Sciatic nerve (tissue), 2 donors: ENCODE results near the gene CYTH1. TPM values are rescaled to one million over a fixed set of nuclear protein-coding genes. Genes with fewer than 3 reads are reported as not detected.

Source experiments
- ATAC-seq: fragments of 200-7000 bp; cut with Tn5 transposase; one replicate; pipeline ENCODE4 v1.9.1; 2020; ENCODE audit warnings: mild to moderate bottlenecking, moderate library complexity
- DNase-seq: peaks from one replicate; pipeline ENCODE4 v3.0.0-alpha.2; 2020; ENCODE audit warnings: low spot score
- intact Hi-C: fragments of 100-400 bp; cut with DNase I; formaldehyde crosslinking; loops from one replicate; pipeline ENCODE4 v1.14.2; 2022
- total RNA-seq: library from RNA; stranded (reverse); fragmentation: NEBNext Ultra II Directional; extraction: Animal tissue kit (Norgen Biotek cat#: 25700); gene quantifications from one replicate; pipeline ENCODE4 v1.2.1, GENCODE V29; 2021
- donor health status: DM: no; HTN: no; CAD: no.
- donor health status: DM: no; HTN: no; CAD: no.

Gene CYTH1
- total RNA-seq, 1 donor from 2014 or later: 75.9 TPM

GRCh38 chr17:78808163-78808562 is 26.1 kb upstream of the CYTH1 start:
- intact Hi-C loops: no loop called here
- DNase-seq (no peak), ATAC-seq (no peak)

DNA sequence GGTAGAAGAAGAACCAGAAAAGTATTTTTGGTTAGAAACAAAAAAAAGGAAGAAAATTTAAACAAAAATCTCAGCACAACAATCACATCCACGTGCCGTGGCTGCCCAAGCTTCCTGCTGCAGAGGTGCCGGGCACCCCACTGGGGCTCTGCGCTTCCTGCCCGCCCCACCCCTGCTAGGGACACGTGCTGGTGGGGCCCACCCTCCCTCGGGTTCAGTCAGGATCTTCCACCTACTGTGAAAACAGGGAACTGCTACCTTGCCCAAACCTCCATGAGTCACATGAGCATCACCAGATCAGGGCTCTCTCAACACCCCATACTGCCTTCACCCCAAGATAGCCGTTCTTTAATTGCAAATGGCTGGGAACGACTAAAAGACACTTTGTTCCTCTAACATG is 24.4 kb upstream of the CYTH1 start:
- ATAC-seq (peak; percentile 54), DNase-seq (no peak)
- intact Hi-C loops: no loop called here

DNA sequence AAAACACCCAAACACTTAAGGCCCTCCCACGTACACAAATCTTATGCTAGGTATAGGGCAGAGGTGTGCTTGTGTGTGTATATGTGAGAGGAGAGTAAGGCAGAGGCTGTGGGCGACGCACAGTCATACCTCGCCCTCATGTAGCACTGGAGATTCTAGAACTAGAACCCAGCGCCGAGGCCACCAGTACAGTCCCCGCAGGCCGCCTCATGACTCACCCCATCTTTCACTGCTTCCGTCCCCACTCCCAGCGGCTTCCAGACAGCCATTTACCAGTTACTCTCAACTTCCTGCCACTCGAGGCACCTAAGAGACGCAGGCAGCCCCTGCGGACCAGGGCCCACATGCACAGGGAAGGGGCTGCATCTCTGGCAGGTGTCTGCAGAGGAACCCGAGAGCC is 23.2 kb upstream of the CYTH1 start:
- ATAC-seq: peak; percentile 21
- DNase-seq: no peak
- intact Hi-C loops: no loop called here

GRCh38 chr17:78804777-78805176 is 22.7 kb upstream of the CYTH1 start:
- DNase-seq: no peak
- ATAC-seq: peak; percentile 62
- intact Hi-C loops: no loop called here

- intact Hi-C loops: no loop called here
- ATAC-seq: peak; percentile 29
- DNase-seq: no peak
Measured at GRCh38 chr17:78803186-78803845, 21.2 kb upstream of the CYTH1 start.

GRCh38 chr17:78802459-78802858 is 20.4 kb upstream of the CYTH1 start:
- ATAC-seq: no peak
- intact Hi-C loops: no loop called here
- DNase-seq: no peak

DNA sequence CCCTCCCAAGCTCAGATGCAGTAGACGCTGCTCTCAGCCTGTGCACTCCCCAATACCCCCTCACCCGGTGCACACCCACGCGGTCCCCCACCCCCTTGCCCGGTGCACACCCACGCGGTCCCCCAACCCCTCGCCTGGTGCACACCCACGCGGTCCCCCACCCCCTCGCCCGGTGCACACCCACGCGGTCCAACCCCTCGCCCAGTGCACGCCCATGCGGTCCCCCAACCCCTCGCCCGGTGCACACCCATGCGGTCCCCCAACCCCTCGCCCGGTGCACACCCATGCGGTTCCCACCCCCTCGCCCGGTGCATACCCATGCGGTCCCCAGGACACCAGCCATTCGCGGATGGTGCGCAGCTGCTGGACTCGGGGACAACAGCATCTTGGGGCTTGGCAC is 19.9 kb upstream of the CYTH1 start:
- DNase-seq (no peak), ATAC-seq (no peak)
- intact Hi-C loops: no loop called here

GRCh38 chr17:78800132-78800931 is 18.3 kb upstream of the CYTH1 start:
- no peak for DNase-seq
- no peak for ATAC-seq
- intact Hi-C loops: no loop called here

- intact Hi-C loops: no loop called here
- ATAC-seq (peak; percentile 15), DNase-seq (no peak)
Measured at GRCh38 chr17:78798695-78799559, 16.9 kb upstream of the CYTH1 start.

GRCh38 chr17:78797691-78798585 is 15.9 kb upstream of the CYTH1 start:
- intact Hi-C loops: no loop called here
- ATAC-seq (peak; percentile 4), DNase-seq (no peak)

GRCh38 chr17:78797213-78797612 is 15.1 kb upstream of the CYTH1 start:
- intact Hi-C loops: no loop called here
- ATAC-seq (no peak), DNase-seq (no peak)

- intact Hi-C loops: no loop called here
- no peak for ATAC-seq
- no peak for DNase-seq
Measured at GRCh38 chr17:78796517-78796900, 14.4 kb upstream of the CYTH1 start.

GRCh38 chr17:78795861-78796516 is 13.9 kb upstream of the CYTH1 start:
- intact Hi-C loops: no loop called here
- no peak for DNase-seq
- ATAC-seq: no peak

GRCh38 chr17:78794864-78795640 is 13.0 kb upstream of the CYTH1 start:
- no peak for ATAC-seq
- intact Hi-C loops: no loop called here
- no peak for DNase-seq

DNA sequence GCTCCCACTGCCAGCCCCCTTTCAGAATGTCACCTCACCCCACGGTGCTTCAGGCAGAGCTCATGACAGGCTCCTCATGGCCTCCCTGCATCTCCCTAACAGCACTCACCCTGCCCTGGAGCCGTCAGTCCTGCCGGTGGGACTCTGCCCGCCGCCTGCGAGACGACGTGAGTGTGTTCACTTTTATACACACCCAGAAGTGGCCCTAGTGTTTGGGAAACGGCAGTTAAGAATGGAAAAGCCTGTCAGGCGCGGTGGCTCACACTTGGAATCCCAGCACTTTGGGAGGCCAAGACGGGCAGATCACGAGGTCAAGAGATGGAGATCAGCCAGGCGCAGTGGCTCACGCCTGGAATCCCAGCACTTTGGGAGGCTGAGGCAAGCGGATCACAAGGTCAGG is 12.3 kb upstream of the CYTH1 start:
- intact Hi-C loops: no loop called here
- no peak for DNase-seq
- ATAC-seq: no peak

DNA sequence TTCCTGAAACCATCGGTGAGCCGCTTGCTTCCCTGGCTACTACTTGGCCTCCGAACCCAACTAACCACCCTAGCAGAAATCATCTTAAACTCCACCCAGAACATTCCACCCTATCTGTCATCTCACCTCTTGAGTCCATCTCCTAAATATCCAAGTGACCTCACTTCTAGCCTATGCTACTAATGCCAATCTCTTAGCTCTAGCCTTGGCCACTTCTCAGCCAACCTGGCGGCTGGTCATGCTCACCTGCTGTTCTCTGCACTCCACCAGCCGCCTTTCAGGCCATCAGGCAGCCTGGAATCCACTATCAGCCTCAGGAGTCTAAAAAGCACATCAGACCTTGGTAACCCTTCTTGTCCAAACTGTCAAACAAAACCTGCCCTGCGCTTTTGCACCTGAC is 11.9 kb upstream of the CYTH1 start:
- intact Hi-C loops: no loop called here
- ATAC-seq (no peak), DNase-seq (no peak)

DNA sequence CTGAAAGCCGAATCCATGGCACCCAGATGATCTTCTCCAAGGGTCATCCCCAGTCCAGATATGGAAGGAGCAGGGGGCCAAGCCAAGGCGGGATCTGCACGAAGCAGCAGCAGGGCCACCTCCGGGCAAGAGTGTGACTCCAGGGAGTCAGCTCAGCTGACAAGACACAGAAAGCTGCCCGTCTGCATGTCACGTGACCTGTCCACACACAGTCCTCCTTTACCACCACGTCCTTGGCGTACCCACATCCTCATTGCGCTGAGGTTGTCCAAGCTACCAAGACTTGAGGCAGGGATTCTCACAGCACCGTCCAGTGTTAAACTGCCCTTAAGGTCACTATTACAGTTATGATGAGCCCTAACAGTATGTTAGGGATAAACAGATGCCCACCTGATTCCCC is 11.3 kb upstream of the CYTH1 start:
- no peak for ATAC-seq
- no peak for DNase-seq
- intact Hi-C loops: no loop called here
